SJCRH30 (cell line): ENCODE data around the gene SPOCK1. TPM values are rescaled to one million over a fixed set of nuclear protein-coding genes. Genes with fewer than 3 reads are reported as not detected.

Experiments
- DNase-seq, 2 experiments: peaks; one replicate each; pipeline ENCODE4 v3.0.0-alpha.2; 2015 to 2020
- H3K27ac ChIP-seq: fragments of 250-450 bp; sonication (Bioruptor Pico); 2 replicates; pipeline ENCODE4 v1.5.1; 2020; ENCODE audit warnings: mild to moderate bottlenecking, moderate library complexity
- H3K27me3 ChIP-seq: fragments of 250-450 bp; sonication (Bioruptor Pico); 2 replicates; pipeline ENCODE4 v1.5.1; 2020; ENCODE audit warnings: mild to moderate bottlenecking, moderate library complexity
- H3K36me3 ChIP-seq: fragments of 250-450 bp; sonication (Bioruptor Pico); 2 replicates; pipeline ENCODE4 v1.5.1; 2020; ENCODE audit warnings: mild to moderate bottlenecking, moderate library complexity
- H3K4me1 ChIP-seq: fragments of 250-450 bp; sonication (Bioruptor Pico); 2 replicates; pipeline ENCODE4 v1.5.1; 2020; ENCODE audit warnings: mild to moderate bottlenecking, moderate library complexity
- H3K4me3 ChIP-seq: fragments of 250-450 bp; sonication (Bioruptor Pico); 2 replicates; pipeline ENCODE4 v1.5.1; 2020; ENCODE audit warnings: mild to moderate bottlenecking, moderate library complexity
- H3K9me3 ChIP-seq: fragments of 250-450 bp; sonication (Bioruptor Pico); replicated peaks from 2 replicates; pipeline ENCODE4 v1.5.1; 2020; ENCODE audit warnings: mild to moderate bottlenecking, moderate library complexity
- total RNA-seq: library from RNA; depleted of rRNA; stranded (reverse); fragments of >200 nt; shearing (Covaris generic); gene quantifications from 2 replicates; pipeline ENCODE4 v1.2.3, GENCODE V29; 2014

SPOCK1 gene
- total RNA-seq, 1 experiment from 2014 or later = 0.06 TPM

- Histone ChIP-seq H3K4me3 (no peak overlapping the region), H3K27ac (no peak overlapping the region), H3K4me1 (no peaks in the 10 kb centered on the region), H3K36me3 (no peaks in the 10 kb centered on the region), H3K9me3 (no peaks in the 10 kb centered on the region), H3K27me3 (peaks cover 7% of the 10 kb centered on the region; the same call in 1 of the 2 replicates)
- DNase-seq = no peak
These were observed 119.4 kb downstream of the SPOCK1 start for GRCh38 chr5:137379555-137380286.

GRCh38 chr5:137375741-137376526 is 123.2 kb downstream of the SPOCK1 start:
- H3K4me1 ChIP-seq = no peaks in the 10 kb centered on the region

GRCh38 chr5:137374110-137374714 is 124.9 kb downstream of the SPOCK1 start:
- H3K27ac ChIP-seq = no peak overlapping the region
- no peaks in the 10 kb centered on the region for H3K9me3 ChIP-seq
- peaks cover 7% of the 10 kb centered on the region for H3K27me3 ChIP-seq
- H3K36me3 ChIP-seq = no peaks in the 10 kb centered on the region
- no peaks in the 10 kb centered on the region for H3K4me1 ChIP-seq
- DNase-seq = no peak
- no peak overlapping the region for H3K4me3 ChIP-seq

More at GRCh38 chr5:137375741-137376526, 123.2 kb downstream of the SPOCK1 start:
- Histone ChIP-seq H3K4me3 (no peak overlapping the region), H3K27ac (no peak overlapping the region), H3K9me3 (no peaks in the 10 kb centered on the region), H3K27me3 (peaks cover 7% of the 10 kb centered on the region; the same call in 1 of the 2 replicates), H3K36me3 (no peaks in the 10 kb centered on the region)
- no peak for DNase-seq

- Histone ChIP-seq H3K36me3 (no peaks in the 10 kb centered on the region), H3K4me1 (no peaks in the 10 kb centered on the region), H3K4me3 (no peak overlapping the region), H3K9me3 (no peaks in the 10 kb centered on the region), H3K27me3 (peaks cover 7% of the 10 kb centered on the region), H3K27ac (no peak overlapping the region)
- no peak for DNase-seq
These were observed 126.4 kb downstream of the SPOCK1 start for GRCh38 chr5:137372773-137373160.

- H3K27ac ChIP-seq = no peak overlapping the region
- no peaks in the 10 kb centered on the region for H3K36me3 ChIP-seq
- DNase-seq = no peak
- H3K27me3 ChIP-seq = peaks cover 7% of the 10 kb centered on the region
- no peak overlapping the region for H3K4me3 ChIP-seq
- no peaks in the 10 kb centered on the region for H3K9me3 ChIP-seq
- no peaks in the 10 kb centered on the region for H3K4me1 ChIP-seq
These were observed 126.9 kb downstream of the SPOCK1 start for GRCh38 chr5:137372016-137372772.

- peaks cover 3% of the 10 kb centered on the region; the same call in 1 of the 2 replicates for H3K27me3 ChIP-seq
- no peak overlapping the region for H3K27ac ChIP-seq
- no peaks in the 10 kb centered on the region for H3K36me3 ChIP-seq
- H3K4me1 ChIP-seq = no peaks in the 10 kb centered on the region
- DNase-seq = no peak
- no peaks in the 10 kb centered on the region for H3K9me3 ChIP-seq
- no peak overlapping the region for H3K4me3 ChIP-seq
These were observed 128.7 kb downstream of the SPOCK1 start for GRCh38 chr5:137370096-137371071.

GRCh38 chr5:137368651-137369050 is 130.5 kb downstream of the SPOCK1 start:
- Histone ChIP-seq H3K9me3 (no peaks in the 10 kb centered on the region), H3K4me3 (no peak overlapping the region), H3K27me3 (no peaks in the 10 kb centered on the region; the same call in 1 of the 2 replicates), H3K4me1 (no peaks in the 10 kb centered on the region), H3K27ac (no peak overlapping the region), H3K36me3 (no peaks in the 10 kb centered on the region)
- DNase-seq = no peak

GRCh38 chr5:137367951-137368350 is 131.2 kb downstream of the SPOCK1 start:
- no peaks in the 10 kb centered on the region; the same call in 1 of the 2 replicates for H3K27me3 ChIP-seq
- H3K36me3 ChIP-seq = no peaks in the 10 kb centered on the region
- no peak for DNase-seq
- H3K9me3 ChIP-seq = no peaks in the 10 kb centered on the region
- no peak overlapping the region for H3K4me3 ChIP-seq
- H3K4me1 ChIP-seq = no peaks in the 10 kb centered on the region
- H3K27ac ChIP-seq = no peak overlapping the region

- no peak overlapping the region for H3K4me3 ChIP-seq
- H3K27ac ChIP-seq = no peak overlapping the region
- no peak for DNase-seq
- H3K27me3 ChIP-seq = no peaks in the 10 kb centered on the region; the same call in 1 of the 2 replicates
- no peaks in the 10 kb centered on the region for H3K9me3 ChIP-seq
- no peaks in the 10 kb centered on the region for H3K36me3 ChIP-seq
- no peaks in the 10 kb centered on the region for H3K4me1 ChIP-seq
These were observed 132.6 kb downstream of the SPOCK1 start for GRCh38 chr5:137366526-137366925.

- H3K4me3 ChIP-seq = no peak overlapping the region
- H3K27ac ChIP-seq = no peak overlapping the region
- H3K27me3 ChIP-seq = no peaks in the 10 kb centered on the region; the same call in 1 of the 2 replicates
- no peaks in the 10 kb centered on the region for H3K36me3 ChIP-seq
- no peaks in the 10 kb centered on the region for H3K9me3 ChIP-seq
- H3K4me1 ChIP-seq = no peaks in the 10 kb centered on the region
- no peak for DNase-seq
These were observed 133.8 kb downstream of the SPOCK1 start for GRCh38 chr5:137365126-137365865.

GRCh38 chr5:137361280-137361679 is 137.8 kb downstream of the SPOCK1 start:
- H3K27me3 ChIP-seq = no peaks in the 10 kb centered on the region
- DNase-seq = no peak
- no peak overlapping the region for H3K27ac ChIP-seq
- no peak overlapping the region for H3K4me3 ChIP-seq
- H3K36me3 ChIP-seq = no peaks in the 10 kb centered on the region
- H3K4me1 ChIP-seq = no peaks in the 10 kb centered on the region
- no peaks in the 10 kb centered on the region for H3K9me3 ChIP-seq

GRCh38 chr5:137360607-137361006 is 138.5 kb downstream of the SPOCK1 start:
- Histone ChIP-seq H3K4me1 (no peaks in the 10 kb centered on the region), H3K4me3 (no peak overlapping the region), H3K36me3 (no peaks in the 10 kb centered on the region), H3K27me3 (no peaks in the 10 kb centered on the region), H3K27ac (no peak overlapping the region), H3K9me3 (no peaks in the 10 kb centered on the region)
- DNase-seq = no peak

- H3K4me1 ChIP-seq = no peaks in the 10 kb centered on the region
- no peak for DNase-seq
- H3K27me3 ChIP-seq = no peaks in the 10 kb centered on the region
- no peaks in the 10 kb centered on the region for H3K9me3 ChIP-seq
- H3K36me3 ChIP-seq = no peaks in the 10 kb centered on the region
- H3K27ac ChIP-seq = no peak overlapping the region
- H3K4me3 ChIP-seq = no peak overlapping the region
These were observed 139.2 kb downstream of the SPOCK1 start for GRCh38 chr5:137359941-137360340.
